ENCODE results near the gene ST3GAL5. TPM values are rescaled to one million over a fixed set of nuclear protein-coding genes. Genes with fewer than 3 reads are reported as not detected.
A peak's percentile ranks its signal among the peaks of the same experiment; 100 is the strongest.
"Not testable (repeated sequence)": the region's sequence is repeated elsewhere in the genome, so short reads cannot be mapped to it uniquely, and the experiment has no call there.

Gene ST3GAL5
- total RNA-seq, 3 donors from 2014 or later: 20.8 to 52.5 (median 29.5) TPM

DNA sequence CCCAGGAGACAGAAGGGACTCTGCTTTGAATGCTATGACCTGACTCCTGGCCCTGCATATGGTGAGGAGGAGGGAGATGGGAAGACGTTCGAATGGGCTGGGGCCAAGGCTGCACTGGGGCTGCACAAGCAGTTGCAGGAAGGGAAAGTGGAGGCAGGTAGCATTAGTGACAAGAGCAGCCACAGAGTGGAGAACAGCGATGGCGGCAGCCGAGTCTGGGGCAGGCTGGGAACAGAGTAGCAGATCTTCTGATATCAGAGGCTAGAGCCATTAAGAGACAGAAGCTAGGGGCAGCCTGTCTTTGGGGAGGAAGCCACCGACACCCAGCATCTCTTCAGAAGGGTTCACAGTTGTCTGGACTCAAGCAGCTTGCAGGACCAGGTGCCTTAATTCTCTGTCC lies 50.1 kb downstream of the ST3GAL5 start:
- no peak for DNase-seq (ENCODE audit: low spot score in 2 of 2)

DNA sequence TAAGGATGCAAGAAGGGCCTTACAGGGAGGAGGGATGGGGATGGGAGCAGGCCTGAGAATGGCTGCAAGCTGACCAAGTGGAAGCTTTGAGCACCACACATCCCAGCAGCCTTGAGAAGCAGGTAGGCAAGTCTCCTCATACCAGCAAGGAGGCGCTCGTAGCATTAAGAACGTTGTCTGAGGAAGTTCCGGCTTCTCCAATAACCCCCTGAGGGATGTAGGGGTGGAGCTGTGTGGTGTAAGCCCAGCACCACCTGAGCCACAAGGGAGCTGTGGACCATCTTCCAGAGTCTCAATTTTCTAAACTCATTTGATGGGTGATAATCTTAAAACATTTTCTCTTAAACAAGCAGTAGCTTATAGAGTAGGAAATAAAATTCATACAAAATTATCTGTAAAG lies 50.6 kb downstream of the ST3GAL5 start:
- H3K9me3 ChIP-seq: no peaks in the 10 kb centered on the region
- no peak overlapping the region for H3K27ac ChIP-seq
- H3K4me1 ChIP-seq: no peaks in the 10 kb centered on the region
- no peak for DNase-seq (ENCODE audit: low spot score in 2 of 2)
- no peak overlapping the region for H3K4me3 ChIP-seq
- no peaks in the 10 kb centered on the region for H3K36me3 ChIP-seq
- TF ChIP-seq POLR2AphosphoS5 (IDR thresholded peaks at IDR 0.05): no peak
- TF ChIP-seq, protein P1, sequence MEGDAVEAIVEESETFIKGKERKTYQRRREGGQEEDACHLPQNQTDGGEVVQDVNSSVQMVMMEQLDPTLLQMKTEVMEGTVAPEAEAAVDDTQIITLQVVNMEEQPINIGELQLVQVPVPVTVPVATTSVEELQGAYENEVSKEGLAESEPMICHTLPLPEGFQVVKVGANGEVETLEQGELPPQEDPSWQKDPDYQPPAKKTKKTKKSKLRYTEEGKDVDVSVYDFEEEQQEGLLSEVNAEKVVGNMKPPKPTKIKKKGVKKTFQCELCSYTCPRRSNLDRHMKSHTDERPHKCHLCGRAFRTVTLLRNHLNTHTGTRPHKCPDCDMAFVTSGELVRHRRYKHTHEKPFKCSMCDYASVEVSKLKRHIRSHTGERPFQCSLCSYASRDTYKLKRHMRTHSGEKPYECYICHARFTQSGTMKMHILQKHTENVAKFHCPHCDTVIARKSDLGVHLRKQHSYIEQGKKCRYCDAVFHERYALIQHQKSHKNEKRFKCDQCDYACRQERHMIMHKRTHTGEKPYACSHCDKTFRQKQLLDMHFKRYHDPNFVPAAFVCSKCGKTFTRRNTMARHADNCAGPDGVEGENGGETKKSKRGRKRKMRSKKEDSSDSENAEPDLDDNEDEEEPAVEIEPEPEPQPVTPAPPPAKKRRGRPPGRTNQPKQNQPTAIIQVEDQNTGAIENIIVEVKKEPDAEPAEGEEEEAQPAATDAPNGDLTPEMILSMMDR (IDR thresholded peaks at IDR 0.05): no peak
- no peak for TF ChIP-seq POLR2A (IDR thresholded peaks at IDR 0.05)
- intact Hi-C loops (cut with DNase I; ENCODE audit: low total_unique reads): no loop called here
- H3K27me3 ChIP-seq: no peaks in the 10 kb centered on the region

More for the DNA sequence above, 50.1 kb downstream of the ST3GAL5 start:
- Histone ChIP-seq H3K27ac (no peak overlapping the region), H3K27me3 (no peaks in the 10 kb centered on the region), H3K4me3 (no peak overlapping the region), H3K9me3 (no peaks in the 10 kb centered on the region), H3K4me1 (no peaks in the 10 kb centered on the region), H3K36me3 (no peaks in the 10 kb centered on the region)
- intact Hi-C loops (cut with DNase I; ENCODE audit: low total_unique reads): no loop called here
- no peak for TF ChIP-seq POLR2A (IDR thresholded peaks at IDR 0.05)
- TF ChIP-seq, protein P1 (IDR thresholded peaks at IDR 0.05): no peak
- TF ChIP-seq POLR2AphosphoS5 (IDR thresholded peaks at IDR 0.05): no peak

DNA sequence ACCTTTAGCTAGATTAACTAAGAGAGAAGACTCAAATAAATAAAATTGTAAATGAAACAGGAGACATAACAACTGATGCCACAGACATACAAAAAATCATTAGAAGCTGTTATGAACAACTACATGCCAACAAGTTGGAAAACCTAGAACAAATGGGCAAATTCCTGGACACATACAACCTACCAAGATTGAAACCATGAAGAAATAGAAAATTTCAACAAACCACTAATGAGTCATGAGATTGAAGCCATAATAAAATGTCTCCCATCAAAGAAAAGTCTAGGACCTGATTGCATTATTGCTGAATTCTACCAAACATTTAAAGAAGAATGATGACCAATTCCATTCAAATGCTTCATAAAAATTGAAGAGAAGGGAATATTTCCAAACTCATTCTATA lies 54.3 kb downstream of the ST3GAL5 start:
- no peak for TF ChIP-seq POLR2A (IDR thresholded peaks at IDR 0.05)
- TF ChIP-seq, protein P1 (IDR thresholded peaks at IDR 0.05): no peak
- TF ChIP-seq POLR2AphosphoS5 (IDR thresholded peaks at IDR 0.05): no peak
- Histone ChIP-seq H3K27me3 (no peaks in the 10 kb centered on the region), H3K4me1 (no peaks in the 10 kb centered on the region), H3K27ac (no peak overlapping the region), H3K9me3 (no peaks in the 10 kb centered on the region), H3K36me3 (no peaks in the 10 kb centered on the region), H3K4me3 (no peak overlapping the region)
- intact Hi-C loops (cut with DNase I; ENCODE audit: low total_unique reads): no loop called here
- DNase-seq (ENCODE audit: low spot score in 2 of 2): no peak

DNA sequence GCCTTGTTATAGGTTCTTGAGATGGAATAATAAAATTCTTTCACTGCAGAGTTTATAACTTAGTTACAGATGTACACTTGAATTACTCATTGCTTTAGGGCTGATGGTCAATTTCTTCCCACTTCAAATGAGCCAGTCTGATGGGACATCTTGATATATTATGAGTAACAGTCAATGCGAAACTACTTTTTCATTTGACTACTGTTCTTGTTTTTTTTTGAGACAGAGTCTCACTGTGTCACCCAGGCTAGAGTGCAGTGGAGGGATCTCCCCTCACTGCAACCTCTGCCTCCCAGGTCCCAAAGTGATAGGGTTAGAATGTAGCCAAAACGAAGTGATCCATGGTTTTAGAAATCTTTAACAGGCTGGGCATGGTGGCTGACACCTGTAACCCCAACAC lies 57.1 kb downstream of the ST3GAL5 start:
- no peak overlapping the region for H3K27ac ChIP-seq
- intact Hi-C loops (cut with DNase I; ENCODE audit: low total_unique reads): no loop called here
- H3K27me3 ChIP-seq: peaks cover 0 to 4% of the 10 kb centered on the region in 2 donors
- TF ChIP-seq, protein P1 (IDR thresholded peaks at IDR 0.05): no peak
- no peak for TF ChIP-seq POLR2A (IDR thresholded peaks at IDR 0.05)
- no peak for TF ChIP-seq POLR2AphosphoS5 (IDR thresholded peaks at IDR 0.05)
- no peaks in the 10 kb centered on the region for H3K36me3 ChIP-seq
- DNase-seq (ENCODE audit: low spot score in 2 of 2): no peak
- no peaks in the 10 kb centered on the region for H3K9me3 ChIP-seq
- H3K4me1 ChIP-seq: no peaks in the 10 kb centered on the region
- H3K4me3 ChIP-seq: no peak overlapping the region

DNA sequence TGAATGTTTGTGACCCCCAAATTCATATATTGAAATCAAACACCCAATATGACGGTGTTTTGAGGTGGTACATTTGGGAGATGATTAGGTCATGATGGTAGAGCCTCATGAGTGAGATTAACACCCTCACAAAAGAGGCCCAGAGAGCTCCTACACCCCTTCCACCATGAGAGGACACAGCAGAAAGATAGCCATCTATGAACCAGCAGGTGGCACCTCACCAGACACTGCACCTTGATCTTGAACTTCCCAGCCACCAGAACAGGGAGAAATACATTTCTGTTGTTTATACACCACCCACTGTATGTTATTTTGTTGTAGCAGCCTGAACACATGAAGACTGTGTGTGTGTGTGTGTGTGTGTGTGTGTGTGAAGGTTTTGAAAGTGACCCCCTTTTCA lies 58.1 kb downstream of the ST3GAL5 start:
- DNase-seq (ENCODE audit: low spot score in 2 of 2): peak in 1 of 2 donors; percentile 4
- TF ChIP-seq, protein P1 (IDR thresholded peaks at IDR 0.05): no peak
- TF ChIP-seq POLR2A (IDR thresholded peaks at IDR 0.05): no peak
- H3K4me1 ChIP-seq: no peaks in the 10 kb centered on the region
- no peaks in the 10 kb centered on the region for H3K9me3 ChIP-seq
- no peak overlapping the region for H3K4me3 ChIP-seq
- no peaks in the 10 kb centered on the region for H3K36me3 ChIP-seq
- H3K27ac ChIP-seq: no peak overlapping the region
- peaks cover 0 to 4% of the 10 kb centered on the region in 2 donors for H3K27me3 ChIP-seq
- intact Hi-C loops (cut with DNase I; ENCODE audit: low total_unique reads): no loop called here

DNA sequence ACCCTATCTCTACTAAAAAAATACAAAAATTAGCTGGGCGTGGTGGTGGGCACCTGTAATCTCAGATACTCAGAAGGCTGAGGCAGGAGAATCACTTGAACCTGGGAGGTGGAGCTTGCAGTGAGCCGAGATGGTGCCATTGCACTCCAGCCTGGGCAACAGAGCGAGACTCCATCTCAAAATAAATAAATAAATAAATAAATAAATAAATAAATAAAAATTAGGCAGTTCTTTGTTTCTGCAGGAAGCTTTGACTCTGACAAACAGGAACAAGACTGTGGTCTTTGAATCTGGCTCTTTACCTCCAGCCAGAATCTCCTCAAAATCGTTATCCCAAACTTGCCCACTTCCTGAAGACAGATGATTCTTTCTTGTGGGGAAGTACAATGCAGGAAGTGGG lies 59.4 kb downstream of the ST3GAL5 start:
- H3K27ac ChIP-seq; H3K9me3 ChIP-seq; H3K4me1 ChIP-seq; H3K4me3 ChIP-seq; H3K27me3 ChIP-seq; intact Hi-C loops (cut with DNase I; ENCODE audit: low total_unique reads); DNase-seq (ENCODE audit: low spot score in 2 of 2); H3K36me3 ChIP-seq: not testable (repeated sequence)
